Purkinje cell (primary cell): ENCODE data around the gene ANXA5. TPM values are rescaled to one million over a fixed set of nuclear protein-coding genes. Genes with fewer than 3 reads are reported as not detected.

Experiments used
- polyA plus RNA-seq: library from polyadenylated mRNA; unstranded; fragments of >200 nt; fragmentation: Nextera tagmentation; gene quantifications from 2 replicates; pipeline ENCODE4 v1.2.1, GENCODE V29; 2014

ANXA5 gene
- 80.2 and 84.3 TPM in 2 replicates for polyA plus RNA-seq

GRCh38 chr4:121696581-121697461, at the start of gene ANXA5:
Gene ANXA5 (minus strand): TSS chr4:121696980. CDS start chr4:121696589, 391 bp downstream.

Other genes starting within 250 kb of the ANXA5 start
- gene SMIM43, start 68.2 kb upstream of the ANXA5 start, polyA plus RNA-seq = 8.8 TPM in 1 of 2 replicates, not detected in the other
- 34.6 and 51.2 TPM in 2 replicates for gene EXOSC9, start 104.3 kb upstream of the ANXA5 start, polyA plus RNA-seq
- 3.2 and 4.8 TPM in 2 replicates for gene CCNA2, start 126.9 kb upstream of the ANXA5 start, polyA plus RNA-seq
- gene BBS7, start 173.5 kb upstream of the ANXA5 start, polyA plus RNA-seq = 114 and 136 TPM in 2 replicates